GM12892 (cell line): ENCODE results near the gene SFTPB.
"Not testable (repeated sequence)": the region's sequence is repeated elsewhere in the genome, so short reads cannot be mapped to it uniquely, and the experiment has no call there.

ENCODE experiments used
- POLR2A ChIP-seq: IDR thresholded peaks from 2 replicates; pipeline ENCODE4 v1.6.1; 2011; ENCODE audit warnings: low read depth, low read length, control low read depth
- POLR2AphosphoS5 ChIP-seq: IDR thresholded peaks from 2 replicates; pipeline ENCODE4 v1.6.1; 2011; ENCODE audit warnings: low read depth, low read length, control low read depth

DNA sequence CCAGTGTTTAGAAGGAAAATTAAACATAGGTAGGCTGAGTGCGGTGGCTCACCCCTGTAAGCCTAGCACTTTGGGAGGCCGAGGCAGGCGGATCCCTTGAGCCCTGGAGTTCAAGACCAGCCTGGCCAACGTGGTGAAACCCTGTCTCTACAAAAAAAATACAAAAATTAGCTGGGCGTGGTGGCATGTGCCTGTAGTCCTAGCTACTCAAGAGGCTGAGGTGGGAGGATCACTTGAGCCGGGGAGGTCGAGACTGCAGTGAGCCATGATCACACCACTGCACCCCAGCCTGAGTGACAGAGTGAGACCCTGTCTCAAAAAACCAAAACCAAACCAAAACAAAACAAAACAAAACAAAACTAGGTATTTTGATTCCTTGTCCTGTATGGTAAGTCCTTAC is 46.4 kb upstream of the SFTPB start:
- not testable (repeated sequence) for TF ChIP-seq POLR2AphosphoS5, POLR2A
